ENCODE data around the gene SERPINH1. TPM values are rescaled to one million over a fixed set of nuclear protein-coding genes. Genes with fewer than 3 reads are reported as not detected.

SERPINH1 gene
- 20.0 TPM for total RNA-seq

DNA sequence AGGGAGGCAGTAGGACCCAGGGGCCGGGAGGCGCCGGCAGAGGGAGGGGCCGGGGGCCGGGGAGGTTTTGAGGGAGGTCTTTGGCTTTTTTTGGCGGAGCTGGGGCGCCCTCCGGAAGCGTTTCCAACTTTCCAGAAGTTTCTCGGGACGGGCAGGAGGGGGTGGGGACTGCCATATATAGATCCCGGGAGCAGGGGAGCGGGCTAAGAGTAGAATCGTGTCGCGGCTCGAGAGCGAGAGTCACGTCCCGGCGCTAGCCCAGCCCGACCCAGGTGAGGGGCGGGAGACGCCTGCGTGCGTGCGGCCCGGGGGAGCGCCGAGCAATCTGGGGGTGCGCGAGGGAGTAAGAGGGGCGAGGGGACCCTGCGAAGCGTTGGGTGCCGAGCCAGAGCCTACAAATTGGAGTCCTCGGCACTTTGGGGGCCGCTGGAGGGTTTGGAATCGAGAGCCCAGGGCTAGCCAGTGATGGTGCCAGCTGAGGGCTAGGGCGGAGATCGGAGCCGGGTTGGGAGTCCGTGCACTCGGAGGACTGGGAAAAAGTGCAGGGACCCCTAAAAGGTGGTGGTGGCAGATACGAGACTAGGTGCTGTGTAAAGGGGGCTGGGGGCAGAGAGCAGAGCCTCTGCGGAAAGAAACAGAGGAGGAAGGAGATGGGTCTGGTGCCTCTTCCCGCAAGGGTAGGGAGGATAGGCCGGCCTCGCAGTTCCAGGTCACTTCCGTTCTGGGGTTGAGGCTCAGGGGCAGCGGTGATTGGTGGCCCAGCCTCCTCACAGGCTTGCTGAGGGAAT, at the start of gene SERPINH1:
TSS of gene SERPINH1 (plus strand) at position 206 of the 788 bp plus-strand sequence. CDS start 4,097 bp downstream, outside the sequence.
- DNase-seq (ENCODE audit: low spot score in 2 of 2) (peak; percentile 66 to 79), FAIRE-seq (no peak)

DNA sequence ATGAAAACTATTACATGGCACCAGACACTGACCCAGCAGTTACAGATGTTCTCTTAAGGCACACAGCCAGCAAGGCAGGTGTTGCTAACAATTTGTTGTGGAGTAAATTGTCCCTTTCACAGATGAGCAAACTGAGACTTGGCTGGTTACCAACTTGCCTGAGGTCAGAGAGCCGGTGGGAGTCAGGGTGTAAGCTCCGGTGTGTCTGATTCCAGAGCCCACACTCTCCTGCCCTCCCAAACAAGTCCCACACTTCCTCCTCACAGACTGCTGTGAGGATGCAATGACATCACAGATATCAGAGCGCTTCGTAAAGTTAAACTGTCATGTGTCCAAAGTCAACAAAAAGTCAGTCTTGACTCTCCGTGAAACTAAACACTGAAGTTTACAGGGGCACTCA, 48.8 kb upstream of the SERPINH1 start:
- DNase-seq (ENCODE audit: low spot score in 2 of 2): no peak
- FAIRE-seq: no peak

DNA sequence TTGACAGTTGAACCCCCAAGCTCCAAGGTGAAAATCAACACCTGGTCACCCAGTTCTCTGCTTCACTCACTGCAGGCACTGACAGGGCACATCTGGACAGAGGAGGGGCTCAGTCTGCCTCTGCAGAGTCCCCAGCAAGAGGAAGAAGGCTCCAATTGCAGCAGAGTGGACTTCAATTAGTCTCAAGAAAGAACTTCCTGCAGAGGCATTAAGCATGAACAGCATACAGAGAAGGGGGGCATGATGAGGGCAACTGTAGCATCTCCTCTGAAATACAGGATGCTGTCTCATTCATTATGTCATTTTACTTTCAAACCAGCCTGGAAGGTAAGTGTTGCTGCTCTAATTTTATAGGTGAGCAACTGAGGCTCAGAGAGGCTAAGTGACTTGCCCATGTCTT, 47.5 kb upstream of the SERPINH1 start:
- FAIRE-seq: no peak
- DNase-seq (ENCODE audit: low spot score in 2 of 2): no peak

DNA sequence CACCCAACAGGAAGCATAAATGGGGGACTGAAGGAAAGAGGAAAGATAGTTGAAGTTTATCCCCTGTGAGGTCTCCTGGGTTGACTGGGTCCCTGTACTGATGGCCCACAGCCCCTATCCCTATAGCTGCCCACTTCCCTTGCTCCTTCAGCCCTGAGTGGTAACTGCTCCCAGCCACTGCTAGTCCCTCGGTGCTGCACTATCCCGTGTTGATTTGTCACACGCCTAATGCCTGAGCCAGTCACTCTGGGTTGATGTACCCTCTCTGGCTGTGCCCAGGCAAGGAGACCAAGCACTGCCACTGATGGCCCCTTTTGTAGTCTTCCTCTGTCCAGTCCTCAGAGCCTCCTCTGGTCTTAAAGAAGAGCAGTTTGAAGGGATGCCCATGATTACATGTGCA, 45.9 kb upstream of the SERPINH1 start:
- no peak for FAIRE-seq
- no peak for DNase-seq (ENCODE audit: low spot score in 2 of 2)

DNA sequence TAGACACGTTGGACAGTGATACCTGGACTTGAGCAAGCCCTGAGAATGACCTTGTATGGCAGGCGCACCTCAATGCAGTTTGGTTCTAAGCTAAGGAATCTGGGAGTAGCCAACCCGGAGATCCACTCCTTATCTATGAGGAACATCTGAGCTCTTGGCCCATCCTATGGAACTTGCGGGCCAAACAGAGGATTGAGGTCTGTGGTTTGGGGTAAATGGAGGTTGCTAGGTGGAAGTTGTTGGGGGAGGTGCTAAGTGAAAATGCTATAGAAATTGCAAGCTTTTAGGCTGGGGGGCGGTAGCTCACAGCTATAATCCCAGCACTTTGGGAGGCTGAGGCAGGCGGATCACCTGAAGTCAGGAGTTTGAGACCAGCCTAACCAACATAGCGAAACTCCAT, 45.2 kb upstream of the SERPINH1 start:
- no peak for DNase-seq (ENCODE audit: low spot score in 2 of 2)
- FAIRE-seq: no peak

DNA sequence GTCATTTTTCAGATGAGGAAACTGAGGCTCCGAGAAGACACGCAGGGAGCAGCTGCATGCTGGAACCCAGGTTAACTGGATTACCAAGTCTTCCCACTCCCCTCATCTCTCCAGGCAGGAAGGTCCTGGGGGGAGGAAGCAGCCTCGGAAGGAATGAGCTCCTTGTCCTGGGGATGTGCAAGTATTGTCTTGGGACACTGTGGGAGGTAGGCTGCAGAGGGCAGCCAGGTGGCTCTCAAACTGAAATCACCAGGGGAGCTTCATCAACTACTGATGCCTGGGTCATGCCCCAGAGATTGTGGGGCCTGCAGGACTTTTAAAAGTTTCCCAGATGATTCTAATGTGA, 43.9 kb upstream of the SERPINH1 start:
- FAIRE-seq: no peak

DNA sequence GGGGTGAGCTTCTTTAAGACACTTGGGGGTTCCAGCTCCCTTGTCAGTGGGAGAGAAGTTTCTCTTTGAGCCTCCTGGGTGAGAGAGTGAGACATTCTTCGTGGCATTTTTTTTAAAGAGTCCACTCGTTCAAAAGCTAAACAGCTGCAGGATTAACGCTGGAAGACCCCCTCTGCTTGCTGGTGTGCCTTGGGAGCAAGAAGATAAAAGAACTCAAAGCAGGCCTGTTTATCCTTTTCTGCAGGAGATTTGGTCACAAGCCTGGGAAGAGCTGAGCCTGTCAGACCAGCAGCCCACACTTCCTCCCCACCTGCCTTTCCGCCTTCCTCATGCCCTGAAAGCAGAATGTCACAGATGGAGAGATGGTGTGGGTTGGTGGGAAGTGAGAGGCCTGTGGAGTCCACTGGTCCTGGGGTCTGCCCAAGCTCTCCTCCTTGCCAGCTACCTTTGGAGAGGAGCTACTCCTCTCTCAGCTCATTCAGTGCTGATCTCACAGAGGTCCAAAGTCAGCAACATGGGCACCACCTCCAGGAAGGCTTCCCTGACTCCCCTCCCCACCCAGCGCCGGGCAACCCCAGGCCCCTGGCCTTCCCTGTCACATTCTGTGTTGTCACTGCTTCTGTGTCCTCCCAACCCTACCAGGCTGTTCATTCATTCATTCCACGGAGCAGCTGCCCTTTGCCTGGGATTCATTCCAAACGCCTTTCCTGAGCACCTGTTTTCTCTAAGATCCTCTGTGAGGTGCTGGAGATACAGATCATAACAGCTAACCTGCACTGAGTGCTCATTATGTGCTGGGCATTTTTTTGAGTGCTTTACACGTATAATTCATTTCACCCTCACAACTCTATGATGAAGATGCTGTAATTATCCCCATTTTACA, 43.0 kb upstream of the SERPINH1 start:
- no peak for DNase-seq (ENCODE audit: low spot score in 2 of 2)
- no peak for FAIRE-seq

More for the DNA sequence above, 43.9 kb upstream of the SERPINH1 start:
- DNase-seq (ENCODE audit: low spot score in 2 of 2): no peak

DNA sequence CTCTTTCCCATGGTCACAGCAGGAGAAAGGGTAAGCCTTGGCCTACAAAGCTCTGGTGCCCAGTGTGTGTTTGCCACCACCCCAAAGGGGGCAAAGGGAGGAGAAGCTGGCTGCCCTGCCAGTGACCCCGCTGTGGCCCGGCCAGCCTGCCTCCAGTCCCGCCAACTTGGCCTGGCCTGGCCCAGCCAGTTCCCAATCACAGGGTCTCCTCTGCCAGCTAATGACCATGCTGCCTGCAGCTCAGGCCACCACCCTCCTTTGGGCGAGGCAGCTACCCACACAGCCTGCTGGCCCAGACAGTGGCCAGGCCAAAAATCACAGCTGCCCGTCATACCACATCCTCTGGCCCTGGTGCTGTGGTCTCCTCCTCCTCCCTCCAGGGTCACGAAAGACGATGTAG, 41.4 kb upstream of the SERPINH1 start:
- DNase-seq (ENCODE audit: low spot score in 2 of 2) (no peak), FAIRE-seq (no peak)

DNA sequence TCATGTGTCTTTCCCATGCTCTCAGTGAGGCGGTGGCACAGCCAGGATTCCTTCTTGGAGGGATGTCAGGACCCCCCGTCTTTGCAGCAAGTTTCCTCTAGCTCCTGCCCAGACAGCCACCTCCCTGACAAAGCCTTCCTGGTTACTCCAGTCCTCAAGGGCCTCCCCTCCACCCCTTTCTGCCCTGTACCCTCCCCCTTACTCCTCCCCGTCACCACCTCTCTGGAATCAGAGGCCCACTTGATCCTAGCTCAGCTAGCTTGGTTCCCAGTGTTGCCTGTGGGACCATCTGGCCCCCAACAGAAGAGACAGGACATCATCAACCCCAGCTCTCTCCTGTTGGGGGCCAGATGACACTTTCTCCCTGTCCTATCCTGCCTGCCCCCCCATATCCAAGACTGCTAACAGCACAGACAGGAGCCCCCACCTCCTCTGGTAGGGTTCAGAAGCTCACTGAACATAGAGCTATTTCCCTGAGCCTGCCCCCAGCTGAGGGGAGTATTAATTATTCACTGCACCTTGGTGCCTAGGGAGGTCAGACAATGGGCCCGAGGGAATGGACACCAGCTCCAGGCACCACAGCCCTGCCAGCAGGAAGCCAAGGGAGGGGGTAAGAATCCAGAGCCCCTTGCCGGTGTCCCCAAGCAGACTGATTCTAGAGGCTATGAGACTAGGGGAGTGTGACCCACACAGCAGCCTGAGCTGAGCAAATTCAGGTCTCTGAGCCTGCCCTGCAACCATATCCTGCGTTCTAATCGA, 39.6 kb upstream of the SERPINH1 start:
- DNase-seq (ENCODE audit: low spot score in 2 of 2): no peak
- FAIRE-seq: no peak

DNA sequence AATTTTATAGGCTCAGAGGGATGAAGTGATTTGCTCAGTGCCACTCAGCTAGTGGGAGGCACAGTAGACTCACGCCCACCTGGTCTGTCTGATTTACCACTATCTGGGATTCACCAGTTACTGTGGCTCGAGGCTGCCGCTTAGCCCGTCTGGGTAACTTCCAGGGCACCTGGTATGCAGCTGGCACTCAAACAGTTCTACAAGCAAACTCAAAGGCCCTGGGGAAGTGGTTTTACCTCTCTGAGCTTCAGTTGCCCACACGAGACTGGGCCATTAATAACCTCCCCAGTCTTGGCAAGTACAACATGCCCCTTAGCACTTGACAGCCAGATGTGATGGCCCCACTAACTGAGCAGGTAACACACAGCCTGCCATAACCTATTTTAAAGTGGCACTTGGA, 38.9 kb upstream of the SERPINH1 start:
- FAIRE-seq: no peak
- DNase-seq (ENCODE audit: low spot score in 2 of 2): no peak

DNA sequence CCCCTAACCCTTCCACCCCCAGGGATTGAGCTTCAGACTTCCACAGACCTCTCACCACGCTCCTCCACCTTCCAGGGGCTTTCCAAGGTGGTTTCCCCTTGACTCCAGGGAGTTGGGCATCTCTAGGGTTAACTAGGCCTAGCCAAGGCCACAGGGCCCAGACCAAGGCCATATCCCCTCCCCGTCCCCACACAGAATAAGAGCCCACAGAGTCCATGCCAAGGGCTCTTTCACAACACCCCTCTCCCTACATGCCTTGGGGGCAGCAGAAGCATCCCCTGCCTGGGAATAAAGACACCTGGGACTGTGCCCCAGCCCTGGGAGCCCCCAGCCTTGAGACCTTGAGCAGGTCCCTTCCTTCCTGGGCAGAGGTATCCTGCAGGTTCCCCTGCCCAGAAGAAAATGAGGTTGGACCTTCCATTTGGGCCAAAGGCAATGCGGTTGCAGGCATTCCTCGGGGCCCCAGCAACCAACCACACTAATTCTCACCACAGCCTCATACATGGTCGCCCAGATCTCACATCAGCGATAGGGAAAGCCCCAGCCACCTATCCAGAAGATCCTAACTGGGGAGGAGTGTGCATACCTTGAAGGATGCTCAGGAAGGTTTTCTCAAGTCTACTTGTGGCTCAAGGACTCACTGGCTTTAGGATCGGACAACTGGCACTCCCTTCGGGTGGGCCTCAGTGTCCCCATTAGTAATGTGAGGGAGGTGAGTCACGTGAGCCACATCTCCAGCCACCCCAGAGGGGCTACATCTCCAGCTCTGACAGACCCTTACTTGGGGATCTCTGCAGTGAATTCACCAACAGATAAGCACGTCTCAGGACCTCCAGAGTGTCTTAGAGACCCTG, 38.0 kb upstream of the SERPINH1 start:
- DNase-seq (ENCODE audit: low spot score in 2 of 2): no peak
- FAIRE-seq: no peak

DNA sequence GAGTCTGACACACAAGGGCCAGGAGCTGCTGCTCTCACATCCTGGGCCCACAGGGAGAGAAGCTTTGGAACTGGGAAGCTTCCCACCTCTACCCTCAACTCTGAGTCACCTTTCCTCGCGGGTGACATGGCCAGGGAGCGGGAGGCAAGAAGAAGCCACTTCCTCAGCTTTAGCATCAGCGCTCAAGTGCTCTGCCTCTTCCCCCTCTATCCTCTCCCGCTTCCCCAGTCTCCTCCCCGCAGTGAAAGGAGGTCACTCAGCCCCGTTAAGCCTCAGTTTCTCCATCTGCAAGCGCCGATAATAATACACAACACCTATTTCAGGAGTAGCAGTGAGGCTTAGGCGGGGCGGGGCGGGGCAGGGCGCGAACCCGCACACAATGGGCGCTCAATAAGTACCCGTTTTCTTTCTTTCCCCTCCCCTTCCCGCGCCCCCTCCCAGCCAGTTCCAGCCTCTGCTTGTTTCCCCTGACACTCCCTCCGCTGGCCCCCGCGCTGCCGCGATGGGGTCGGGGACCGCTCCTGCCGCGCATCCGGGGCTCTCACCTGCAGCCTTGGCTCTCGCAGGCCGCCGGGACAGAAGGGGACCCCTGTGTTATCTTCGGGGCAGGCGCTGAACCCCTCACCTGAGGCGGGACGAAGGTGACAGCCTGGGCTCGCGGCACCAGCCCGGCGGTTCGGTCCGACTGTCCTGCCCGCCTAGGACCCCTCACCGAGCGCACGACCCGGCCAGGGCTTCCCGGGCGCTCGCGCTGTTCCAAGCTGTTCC, 37.2 kb upstream of the SERPINH1 start:
- DNase-seq (ENCODE audit: low spot score in 2 of 2) (no peak), FAIRE-seq (no peak)

DNA sequence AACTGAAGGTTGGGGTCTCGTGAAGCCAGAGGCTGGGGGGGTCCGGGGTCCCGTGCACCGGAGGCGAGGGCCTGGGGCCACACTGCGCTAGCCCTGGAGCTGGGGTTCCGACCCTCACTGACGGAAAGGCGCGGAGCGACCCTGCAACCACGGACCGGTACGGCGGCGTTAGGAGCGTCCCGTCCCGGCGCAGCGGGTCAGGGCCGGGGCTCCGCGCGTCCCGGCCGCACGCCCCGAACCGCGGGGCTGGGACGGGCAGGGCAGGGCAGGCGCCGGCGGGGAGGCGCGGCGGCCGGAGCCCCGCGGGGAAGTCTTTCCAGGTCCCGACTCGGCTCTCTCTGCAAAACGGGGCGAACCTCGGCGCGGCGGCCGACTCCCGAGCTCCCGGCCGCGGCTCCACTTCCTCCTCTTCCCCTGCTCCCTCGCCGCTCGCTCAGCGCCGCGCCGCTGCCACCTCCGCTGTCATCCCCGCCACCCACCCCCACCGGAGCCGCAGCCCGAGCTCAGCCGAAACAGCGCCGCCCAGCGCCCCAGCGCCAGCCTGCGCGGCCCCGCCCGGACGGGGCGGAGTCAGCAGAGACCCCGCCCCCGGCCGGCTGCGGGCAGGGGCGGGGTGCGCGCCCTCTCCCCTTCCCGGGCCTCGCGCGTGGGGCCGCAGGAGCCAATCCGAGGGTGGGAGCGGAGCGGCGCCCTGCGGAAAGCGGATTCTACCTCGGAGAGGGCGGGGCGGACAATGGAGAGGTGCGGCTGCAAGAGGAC, 36.4 kb upstream of the SERPINH1 start, which contains the start of gene GDPD5:
TSS of gene GDPD5 (minus strand) at position 509 of the 759 bp plus-strand sequence. CDS start 48,206 bp downstream, outside the sequence.
- FAIRE-seq (no peak), DNase-seq (ENCODE audit: low spot score in 2 of 2) (peak; percentile 97 to 99)

DNA sequence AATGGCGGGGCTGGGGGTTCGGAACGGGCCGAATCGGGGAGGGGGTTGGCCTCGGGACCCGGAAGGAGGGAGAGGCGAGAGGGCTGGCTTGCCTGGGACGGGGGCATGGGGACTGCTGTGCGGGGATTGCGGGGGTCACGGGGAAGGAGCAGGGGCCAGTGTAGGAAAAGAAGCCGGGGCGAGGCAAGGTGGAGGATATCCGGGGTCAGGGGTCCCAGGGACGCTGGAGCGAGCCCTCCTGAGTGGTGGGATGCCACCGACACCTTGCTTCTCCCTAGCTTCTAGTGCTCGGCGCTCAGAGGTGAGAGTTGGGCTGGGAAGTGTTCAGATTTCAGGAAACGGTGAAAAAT, 35.9 kb upstream of the SERPINH1 start:
- no peak for DNase-seq (ENCODE audit: low spot score in 2 of 2)
- no peak for FAIRE-seq

DNA sequence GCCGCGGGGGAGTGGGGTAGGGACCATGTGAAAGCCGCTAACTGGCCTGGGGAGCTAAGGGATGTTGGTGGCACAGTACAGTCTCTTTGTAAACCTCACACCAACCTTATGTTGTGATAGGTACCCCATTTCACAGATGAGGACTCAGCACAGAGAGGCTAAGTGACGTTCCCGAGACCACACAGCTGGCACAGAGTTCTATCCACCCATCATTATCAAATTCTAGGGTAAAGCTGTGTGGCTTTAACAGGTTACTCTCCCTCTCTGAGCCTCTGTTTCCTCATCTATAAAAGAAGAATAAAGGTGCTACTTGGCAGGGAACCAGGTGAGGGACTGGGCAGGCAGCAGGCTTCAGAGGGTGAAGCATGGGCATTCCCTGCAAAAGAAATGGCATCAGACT, 34.9 kb upstream of the SERPINH1 start:
- no peak for DNase-seq (ENCODE audit: low spot score in 2 of 2)
- no peak for FAIRE-seq

DNA sequence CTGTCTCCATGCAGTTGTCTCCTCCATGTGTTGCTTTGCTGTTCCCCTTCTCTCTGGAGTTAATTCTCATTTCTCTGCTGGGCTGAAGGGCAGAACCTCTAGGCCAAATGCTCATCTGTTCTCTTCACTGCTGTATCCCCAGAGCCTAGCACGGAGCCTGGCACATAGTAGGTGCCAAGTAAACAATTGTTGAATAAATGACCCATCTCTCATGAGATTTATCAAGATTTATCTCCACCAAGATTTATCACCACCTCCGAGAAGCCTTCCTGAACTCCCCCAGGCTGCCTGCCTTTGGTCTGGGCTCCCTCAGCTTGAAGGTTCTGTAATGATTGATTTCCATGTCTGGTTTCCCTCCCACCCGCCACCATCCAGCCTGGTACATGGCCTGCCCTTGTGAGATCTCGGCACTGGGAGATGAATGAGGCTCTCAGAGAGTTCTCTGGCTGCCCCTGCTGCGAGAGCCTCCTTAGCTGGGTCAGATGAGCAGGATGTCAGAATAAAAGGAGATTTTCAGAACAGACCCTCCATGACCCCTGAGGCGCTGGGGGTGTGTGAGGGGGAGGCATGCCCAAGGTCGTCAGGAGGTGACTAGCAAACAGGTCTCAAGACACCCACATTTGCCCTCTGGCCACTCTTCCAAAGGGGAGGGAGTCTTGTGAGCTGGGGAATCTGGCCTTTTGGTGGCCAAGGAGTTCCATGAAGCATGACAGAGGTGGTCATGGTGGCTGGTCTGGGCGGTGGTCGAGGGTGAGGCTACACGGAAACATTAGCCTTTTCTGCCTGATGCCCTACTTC, 33.9 kb upstream of the SERPINH1 start:
- DNase-seq (ENCODE audit: low spot score in 2 of 2) (no peak), FAIRE-seq (no peak)

DNA sequence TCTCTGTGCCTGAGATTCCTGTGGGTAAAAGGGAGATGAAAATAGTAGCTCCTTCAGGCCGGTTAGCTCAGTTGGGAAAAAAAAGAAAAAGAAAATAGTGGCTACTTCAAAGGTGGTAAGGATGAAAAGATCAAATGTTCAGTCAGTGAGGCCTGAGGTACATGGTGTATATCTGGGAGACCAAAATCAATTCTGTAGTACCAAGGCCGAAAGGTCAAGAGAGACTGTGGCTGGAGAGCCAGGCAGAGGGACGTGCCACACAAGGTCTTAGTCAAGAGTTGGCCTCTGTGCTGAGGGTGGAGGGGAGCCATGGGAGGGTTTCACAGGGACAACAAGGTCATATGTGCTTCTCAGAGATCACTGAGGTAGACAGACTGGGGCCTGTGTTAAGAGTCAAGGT, 31.5 kb upstream of the SERPINH1 start:
- FAIRE-seq: no peak

DNA sequence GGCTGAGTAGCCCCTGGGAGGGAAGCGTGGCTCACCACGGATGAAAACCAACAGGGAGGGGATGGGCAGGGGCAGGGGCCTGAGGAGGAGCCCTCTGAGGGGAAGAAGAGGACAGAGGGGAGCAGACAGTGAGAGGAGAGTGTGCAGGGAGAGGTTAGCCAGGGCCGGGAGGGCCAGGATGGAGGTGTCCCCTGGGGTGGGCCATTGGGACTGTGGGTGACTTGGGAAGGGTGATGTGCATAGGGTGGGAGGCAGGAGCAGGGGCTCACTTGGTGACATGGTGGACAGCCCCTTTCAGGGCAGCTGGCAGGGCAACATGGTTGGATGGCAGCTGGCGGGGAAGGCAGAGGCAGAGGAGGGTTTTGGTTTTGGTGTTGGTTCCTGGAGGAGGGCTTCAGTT, 30.7 kb upstream of the SERPINH1 start:
- DNase-seq (ENCODE audit: low spot score in 2 of 2): no peak

More for the DNA sequence above, 31.5 kb upstream of the SERPINH1 start:
- no peak for DNase-seq (ENCODE audit: low spot score in 2 of 2)

More for the DNA sequence above, 30.7 kb upstream of the SERPINH1 start:
- FAIRE-seq: no peak

Data from frontal cortex (tissue), 4 donors.